NCI-H146 treated with DMSO at 0.1 percent for 48 hours (cell line): ENCODE data around the gene UBE2O.

Source experiments
- DNase-seq: peaks from one replicate; lab custom pipeline; 2025; ENCODE audit not compliant: unreplicated experiment; lab: John Stamatoyannopoulos, UW

The UBE2O gene

GRCh38 chr17:76485569-76485968 is 32.6 kb upstream of the UBE2O start:
- DNase-seq: peak; percentile 27

- DNase-seq: no peak
Observed at GRCh38 chr17:76484228-76484725, 31.3 kb upstream of the UBE2O start.

- DNase-seq: no peak
Observed at GRCh38 chr17:76481071-76481655, 28.2 kb upstream of the UBE2O start.

GRCh38 chr17:76480632-76481031 is 27.7 kb upstream of the UBE2O start:
- DNase-seq: no peak

- no peak for DNase-seq
Observed at GRCh38 chr17:76479515-76480060, 26.6 kb upstream of the UBE2O start.

GRCh38 chr17:76478730-76479514 is 26.0 kb upstream of the UBE2O start:
- no peak for DNase-seq

- no peak for DNase-seq
Observed at GRCh38 chr17:76478097-76478496, 25.1 kb upstream of the UBE2O start.

- no peak for DNase-seq
Observed at GRCh38 chr17:76477576-76477975, 24.6 kb upstream of the UBE2O start.

GRCh38 chr17:76476736-76477135 is 23.8 kb upstream of the UBE2O start:
- no peak for DNase-seq

- DNase-seq: no peak
Observed at GRCh38 chr17:76475302-76475701, 22.4 kb upstream of the UBE2O start.

GRCh38 chr17:76474894-76475293 is 21.9 kb upstream of the UBE2O start:
- DNase-seq: no peak

GRCh38 chr17:76474238-76474637 is 21.3 kb upstream of the UBE2O start:
- no peak for DNase-seq

GRCh38 chr17:76473541-76473985 is 20.6 kb upstream of the UBE2O start:
- no peak for DNase-seq

GRCh38 chr17:76472726-76473125 is 19.8 kb upstream of the UBE2O start:
- DNase-seq: no peak

- no peak for DNase-seq
Observed at GRCh38 chr17:76472258-76472645, 19.3 kb upstream of the UBE2O start.

- DNase-seq: no peak
Observed at GRCh38 chr17:76471498-76472257, 18.7 kb upstream of the UBE2O start.

- no peak for DNase-seq
Observed at GRCh38 chr17:76469991-76470739, 17.2 kb upstream of the UBE2O start.

GRCh38 chr17:76469076-76469990 is 16.4 kb upstream of the UBE2O start:
- no peak for DNase-seq

- DNase-seq: no peak
Observed at GRCh38 chr17:76468634-76469010, 15.7 kb upstream of the UBE2O start.
